CD4-positive, alpha-beta T cell treated with Interleukin-1 beta for 1 hour (primary cell): ENCODE results near the gene KLHDC7B.

Source experiments
- DNase-seq, 2 donors: peaks; one replicate each; pipeline ENCODE4 v3.0.0-alpha.2; 2020 to 2022

The KLHDC7B gene

DNA sequence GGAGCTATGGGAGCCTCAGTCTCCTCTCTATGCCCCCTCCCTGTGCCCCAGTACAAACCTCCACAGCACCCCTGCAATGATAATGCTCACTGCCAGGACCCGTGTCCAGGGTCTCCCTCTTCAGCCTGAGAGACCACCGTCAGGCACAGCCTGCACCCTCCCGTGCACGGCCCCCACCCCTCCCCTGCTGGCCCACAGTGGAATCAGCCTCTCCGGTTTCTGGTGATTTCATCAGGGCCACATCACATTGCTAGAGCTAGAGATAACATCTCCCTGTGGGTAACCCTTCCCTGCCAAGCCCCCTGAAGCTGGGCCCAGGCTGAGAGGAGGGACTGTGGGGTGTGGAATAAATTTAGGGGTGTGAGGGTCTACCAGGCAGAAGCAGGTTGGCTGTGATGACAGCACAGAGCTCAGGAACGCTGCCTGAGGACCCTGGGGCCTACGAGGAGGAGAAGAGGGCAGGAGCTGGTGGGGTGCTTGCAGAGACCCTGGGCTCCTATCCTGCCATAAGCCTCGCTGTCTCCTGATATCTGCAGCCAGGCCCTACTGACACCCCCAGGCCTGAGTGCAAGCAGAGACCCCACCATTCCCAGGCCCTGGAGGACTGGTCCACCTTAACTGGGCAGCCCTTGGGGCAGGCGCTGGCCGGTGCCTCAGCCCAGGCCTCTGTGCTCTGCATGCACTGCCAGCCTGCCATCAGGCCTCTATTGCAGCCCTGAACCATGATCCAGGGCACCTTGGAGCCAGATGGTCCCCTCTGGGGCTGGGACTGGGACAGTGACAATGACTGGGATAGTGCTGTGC is at the start of gene KLHDC7B:
KLHDC7B (plus strand) TSS at position 378 of the 804 bp plus-strand sequence; CDS start at position 723, 345 bp downstream.
- no peak for DNase-seq

DNA sequence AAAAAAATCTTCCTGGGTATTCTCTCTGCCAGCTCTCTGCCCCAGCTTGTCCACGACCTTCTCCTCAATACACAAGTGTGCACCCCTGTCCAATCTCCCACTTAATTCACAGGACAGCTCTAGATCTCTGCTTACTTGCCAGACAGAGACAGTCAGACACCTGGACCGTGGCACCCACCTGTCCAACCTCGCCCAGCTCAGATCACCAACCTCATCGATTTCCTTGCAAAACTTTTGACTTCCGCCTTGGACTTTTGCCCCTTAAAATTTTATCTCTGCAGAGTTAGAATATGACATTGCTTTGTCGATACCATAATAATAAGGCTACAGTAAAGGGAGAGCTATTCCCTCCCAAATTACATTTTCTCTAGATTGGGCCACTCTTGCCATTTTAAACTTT is 48.6 kb upstream of the KLHDC7B start:
- DNase-seq = no peak

DNA sequence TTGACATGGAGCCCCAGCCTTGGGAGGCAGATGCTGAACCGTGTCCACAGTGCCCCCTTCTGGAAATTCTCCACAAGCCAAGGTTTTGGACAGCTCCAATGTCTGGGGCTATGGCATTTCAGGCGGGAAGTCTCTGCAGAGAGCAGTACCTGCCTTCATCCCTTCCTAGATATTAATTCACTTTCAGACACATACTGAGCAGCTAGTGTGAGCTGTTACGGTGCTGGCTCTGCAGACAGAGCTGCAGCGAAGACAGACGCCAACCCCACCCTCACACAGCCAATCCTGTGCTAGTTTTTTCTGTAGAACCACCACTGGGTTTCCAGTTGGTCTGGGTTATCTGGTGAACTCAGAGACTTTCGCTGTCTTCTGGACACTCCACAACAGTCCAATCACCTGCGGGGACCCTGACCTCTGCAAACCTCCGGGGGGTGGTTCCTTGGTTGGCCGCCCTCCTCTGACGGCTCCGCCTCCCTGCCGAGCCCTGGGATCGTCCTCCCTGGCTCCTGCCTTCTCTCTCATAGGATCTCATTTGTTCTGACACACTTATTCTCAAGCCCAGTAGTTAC is 47.3 kb upstream of the KLHDC7B start:
- DNase-seq = peak; percentile 72 to 79

DNA sequence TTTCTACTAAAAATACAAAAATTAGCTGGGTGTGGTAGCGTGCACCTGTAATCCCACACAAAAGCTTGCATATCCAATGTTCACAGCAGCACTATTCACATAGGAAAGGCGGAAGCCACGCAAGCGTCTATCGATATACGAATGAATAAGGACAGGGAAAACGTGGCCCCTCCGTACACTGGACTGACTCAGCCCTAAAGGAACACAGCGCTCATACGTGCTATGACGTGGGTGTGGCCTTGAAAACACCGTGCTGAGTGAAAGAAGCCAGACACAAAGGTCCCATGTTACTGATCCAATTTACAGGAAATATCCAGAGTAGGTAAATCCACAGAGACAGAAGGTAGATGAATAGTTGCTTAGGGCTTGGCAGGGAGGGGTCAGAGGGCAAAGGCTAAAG is 45.2 kb upstream of the KLHDC7B start:
- no peak for DNase-seq

DNA sequence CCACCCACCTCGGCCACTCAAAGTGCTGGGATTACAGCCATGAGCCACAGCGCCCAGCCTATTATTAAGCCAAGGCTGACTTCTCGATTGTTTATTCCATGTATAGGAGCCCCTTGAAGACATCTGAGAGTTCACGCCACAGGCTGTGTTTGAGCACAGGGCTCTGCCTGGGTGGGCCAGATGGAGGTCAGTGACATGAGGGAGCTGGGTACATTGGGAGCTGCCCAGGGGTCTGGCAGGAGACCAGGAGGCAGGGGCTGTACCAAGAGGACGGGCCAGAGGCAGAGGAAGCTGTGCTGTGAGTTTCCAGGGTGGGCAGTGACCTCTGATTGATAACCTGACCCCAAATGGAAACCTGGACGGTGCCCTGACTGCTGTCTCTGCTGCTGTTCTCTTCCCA is 43.6 kb upstream of the KLHDC7B start:
- no peak for DNase-seq

DNA sequence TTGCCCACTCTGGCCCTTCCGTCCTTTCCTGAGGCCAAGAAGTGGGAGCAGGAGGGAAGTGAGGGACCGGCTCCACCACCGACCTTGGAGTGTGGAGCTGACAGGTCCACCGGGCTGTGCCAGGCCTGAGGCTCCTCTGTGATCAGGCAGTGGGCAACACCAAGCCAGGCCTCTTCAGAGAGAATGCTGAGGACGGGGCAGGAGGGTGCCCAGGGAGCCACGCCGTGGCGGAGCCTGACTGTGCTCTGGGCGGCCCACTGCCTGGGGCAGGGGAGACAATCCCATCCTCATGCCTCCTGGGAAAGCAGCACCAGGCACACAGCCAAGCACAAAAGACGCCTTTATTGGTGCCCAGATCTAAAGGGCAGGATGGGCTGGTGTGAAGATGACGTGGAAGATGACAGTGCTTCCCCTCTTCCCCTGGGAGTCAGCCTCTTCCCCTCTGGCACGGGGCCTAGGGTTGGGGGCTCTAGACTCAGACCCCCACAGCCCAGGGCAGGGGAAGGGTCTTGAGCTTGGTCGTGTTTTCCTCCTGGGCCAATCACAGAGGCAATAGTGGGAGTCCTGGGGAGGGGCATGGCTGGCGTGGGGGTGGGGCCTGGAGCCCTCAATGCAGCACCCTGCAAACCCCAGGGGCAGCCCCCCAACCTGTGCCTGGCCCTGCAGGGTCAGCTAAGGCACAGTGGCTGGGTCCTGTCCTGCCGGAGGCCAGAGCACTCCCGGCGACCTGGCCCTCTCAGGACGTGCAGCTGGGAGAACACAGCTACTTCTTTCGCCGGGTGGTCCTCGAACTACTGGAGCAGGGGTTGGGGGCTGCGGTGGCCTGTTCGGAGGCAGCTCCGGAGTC is 42.8 kb upstream of the KLHDC7B start:
- DNase-seq = no peak

DNA sequence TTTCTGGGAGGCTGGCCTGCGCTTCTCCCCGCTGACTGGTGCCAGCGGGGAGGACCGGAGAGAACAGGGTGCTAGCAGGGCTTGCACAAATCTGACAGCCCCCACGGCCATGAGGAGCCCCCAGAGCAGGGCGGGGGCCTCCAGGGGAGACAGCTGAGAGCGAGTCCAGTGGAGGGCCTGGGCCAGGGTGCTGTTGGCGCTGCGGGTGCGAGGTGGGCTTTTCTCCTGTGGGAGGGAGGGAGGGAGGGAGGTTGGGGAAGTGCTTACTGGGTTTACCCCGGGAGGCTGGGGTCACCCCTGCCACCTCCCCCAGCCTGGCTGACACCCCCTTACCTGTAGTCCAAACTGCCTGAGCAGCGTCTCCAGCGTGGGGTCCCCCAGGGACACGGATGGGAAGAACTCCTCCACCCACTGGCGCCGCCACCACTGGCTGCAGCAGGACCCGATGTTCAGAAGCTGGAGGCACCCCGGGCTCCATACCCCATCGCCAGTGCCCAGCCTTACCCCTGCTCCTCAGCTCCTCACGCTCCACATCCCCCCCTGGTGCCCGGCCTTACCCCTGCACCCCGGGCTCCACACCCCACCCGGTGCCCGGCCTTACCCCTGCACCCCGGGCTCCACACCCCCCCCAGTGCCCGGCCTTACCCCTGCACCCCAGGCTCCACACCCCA is 42.1 kb upstream of the KLHDC7B start:
- DNase-seq = no peak

DNA sequence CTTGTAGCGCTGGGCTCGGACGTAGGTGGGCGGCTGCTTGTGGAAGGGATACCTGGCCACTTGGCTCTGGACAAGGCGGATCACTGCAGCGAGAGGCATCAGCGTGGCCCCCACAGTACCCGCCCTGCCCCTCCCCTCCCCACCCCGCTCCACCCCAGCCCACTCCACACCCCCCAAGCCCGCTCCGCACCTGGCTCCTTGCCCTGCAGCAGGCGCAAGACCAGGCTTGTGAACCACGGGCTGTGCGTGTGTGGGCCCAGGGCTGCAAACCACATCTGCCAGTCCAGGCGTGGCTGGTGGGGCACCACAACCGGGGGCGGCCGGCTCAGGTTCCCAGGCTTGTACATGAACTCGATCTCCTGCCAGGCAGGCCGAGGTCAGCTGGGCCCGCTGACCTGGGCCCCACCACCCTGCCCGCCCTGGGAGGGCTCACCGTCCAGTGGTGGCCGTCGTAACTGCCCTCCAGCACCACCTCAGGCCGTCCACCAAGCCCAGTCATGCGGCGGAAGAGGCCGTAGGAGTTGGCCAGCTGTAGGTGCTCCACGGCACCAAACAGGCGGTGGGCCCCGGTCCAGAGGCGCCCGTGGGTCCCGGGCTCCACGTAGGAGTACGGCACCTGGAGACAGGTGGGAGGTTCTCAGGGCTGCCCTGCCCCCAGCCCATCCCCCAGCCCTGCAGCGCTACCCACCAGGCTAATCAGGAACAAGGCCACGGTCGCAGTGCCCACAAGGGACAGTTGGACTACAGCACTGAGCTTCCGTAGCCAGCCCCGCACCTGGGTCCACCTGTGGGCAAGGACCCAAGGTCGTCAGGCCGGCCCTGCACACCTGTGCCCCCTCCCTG is 41.1 kb upstream of the KLHDC7B start:
- no peak for DNase-seq

DNA sequence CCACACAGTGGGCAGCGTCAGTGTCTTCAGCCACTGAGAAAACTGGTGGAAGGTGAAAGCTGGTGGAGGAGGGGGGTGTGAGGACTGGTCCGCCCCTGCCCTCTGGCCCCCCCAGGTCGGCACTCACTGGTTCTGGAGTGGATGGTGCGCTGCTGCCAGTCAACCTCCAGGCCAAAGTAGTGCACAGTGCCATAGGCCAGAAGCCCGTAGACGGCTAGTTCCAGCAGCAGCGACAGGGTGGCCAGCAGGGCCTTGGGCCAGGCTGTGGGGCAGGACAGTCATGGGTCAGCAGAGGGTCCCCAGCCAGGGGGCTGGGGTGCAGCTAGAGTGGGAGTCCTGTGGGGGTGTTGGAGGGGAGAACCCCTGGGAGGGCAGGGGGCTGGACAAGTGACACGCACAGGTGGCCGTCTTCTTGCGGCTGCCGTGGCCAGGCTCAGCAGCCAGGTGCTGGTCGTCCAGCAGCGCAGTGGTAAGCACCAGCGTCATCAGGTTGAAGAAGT is 40.4 kb upstream of the KLHDC7B start:
- no peak for DNase-seq

DNA sequence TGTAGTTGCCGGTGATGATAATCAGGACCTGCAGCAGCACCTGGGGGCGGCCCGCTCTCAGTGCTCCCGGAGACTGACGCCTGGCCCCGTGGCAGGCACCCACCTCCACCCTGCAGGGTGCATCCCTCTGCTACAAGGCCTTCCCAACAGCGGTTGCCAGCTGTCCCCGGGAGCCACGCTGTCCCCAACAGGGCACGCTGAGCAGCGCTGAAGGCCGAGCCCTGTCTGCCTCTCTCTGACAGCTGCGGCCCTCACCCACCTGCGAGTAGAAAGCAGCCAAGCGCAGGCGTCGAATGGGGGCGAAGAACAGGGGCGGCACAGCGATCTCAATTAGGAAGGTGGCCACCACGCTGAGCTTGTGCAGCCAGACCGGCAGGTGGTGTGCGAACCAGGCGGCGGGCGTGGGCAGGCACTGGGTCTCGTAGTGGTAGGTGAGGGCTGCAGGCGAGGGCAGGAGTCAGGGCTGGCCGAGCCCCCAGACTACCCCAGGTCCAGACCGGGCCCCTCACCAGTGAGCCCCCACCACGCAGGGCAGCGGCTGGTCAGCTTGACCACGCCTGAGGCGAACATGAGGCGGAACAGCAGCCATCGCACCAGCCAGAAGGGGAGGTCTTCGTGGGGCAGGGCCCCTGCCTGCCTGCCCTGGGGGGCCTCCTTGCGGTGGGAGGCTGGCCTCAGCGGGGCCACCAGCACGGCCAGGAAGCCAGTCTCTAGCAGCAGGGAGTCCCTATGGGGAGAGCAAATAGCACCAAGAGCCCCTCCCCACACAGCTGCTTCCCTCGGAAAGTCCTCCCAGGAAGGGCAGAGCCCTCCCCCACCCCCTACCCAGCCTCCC is 39.7 kb upstream of the KLHDC7B start:
- no peak for DNase-seq

DNA sequence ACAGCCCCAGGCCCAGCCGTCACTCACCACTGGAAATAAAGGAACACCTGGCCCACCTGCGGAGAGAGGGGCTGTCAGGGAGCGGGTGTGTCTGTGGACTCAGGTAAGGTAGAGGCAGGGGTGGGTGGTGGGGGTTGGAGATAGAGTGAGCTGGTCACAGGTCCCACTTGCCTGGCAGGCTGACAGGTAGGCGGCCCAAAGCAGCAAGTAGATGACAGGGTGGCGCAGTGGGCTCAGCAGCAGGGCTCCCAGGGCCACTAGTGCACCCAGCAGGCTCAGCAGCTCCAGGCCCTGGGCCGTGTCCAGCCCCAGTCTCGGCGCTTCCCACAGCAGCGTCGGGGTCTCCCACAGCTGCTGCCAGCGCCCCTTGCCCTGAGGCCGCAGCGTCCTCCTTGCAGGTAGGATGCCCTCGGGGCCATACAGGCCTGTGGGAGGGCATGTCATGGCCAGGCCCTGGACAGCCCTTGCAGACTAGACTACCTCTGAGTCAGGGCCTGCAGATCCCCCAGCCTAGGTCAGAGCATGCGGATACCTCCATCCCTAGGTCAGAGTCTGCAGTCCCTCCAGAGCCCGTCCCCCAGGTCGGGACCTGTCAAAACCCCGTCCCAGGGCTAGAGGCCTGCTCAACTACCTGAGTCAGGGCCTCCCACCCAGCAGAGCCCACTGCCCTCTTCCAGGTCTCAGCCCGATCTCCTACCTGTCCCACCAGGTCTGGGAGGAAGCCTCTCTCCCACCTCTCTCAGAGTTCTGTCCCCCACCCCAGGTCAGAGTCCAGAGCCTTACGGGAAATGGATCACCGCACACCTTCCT is 38.9 kb upstream of the KLHDC7B start:
- DNase-seq = no peak

DNA sequence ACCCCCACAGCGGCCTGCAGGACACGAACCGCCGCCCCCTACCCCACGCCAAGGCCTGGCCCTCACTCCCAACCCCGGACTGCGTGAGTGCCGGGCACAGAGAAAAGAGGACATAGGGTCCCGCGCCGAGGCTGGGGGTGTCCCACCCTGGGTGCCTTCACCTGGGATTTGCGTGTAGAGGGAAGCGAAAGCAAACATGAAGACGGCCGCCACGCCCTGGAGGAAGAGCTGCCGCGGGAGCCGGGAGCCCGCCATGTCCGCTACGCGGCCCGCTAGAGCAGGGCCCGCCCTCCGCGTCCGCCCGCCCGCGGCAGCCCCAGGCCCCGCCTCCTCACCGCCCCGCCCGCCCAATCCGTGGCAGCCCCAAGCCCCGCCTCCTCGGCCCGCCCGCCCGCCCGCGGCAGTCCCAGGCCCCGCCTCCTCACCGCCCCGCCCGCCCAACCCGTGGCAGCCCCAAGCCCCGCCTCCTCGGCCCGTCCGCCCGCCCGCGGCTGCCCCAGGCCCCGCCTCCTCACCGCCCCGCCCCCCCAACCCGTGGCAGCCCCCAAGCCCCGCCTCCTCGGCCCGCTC is 38.2 kb upstream of the KLHDC7B start, which contains the start of gene LMF2:
LMF2 (minus strand) TSS at position 282 of the 570 bp plus-strand sequence; CDS start at position 255, 27 bp downstream.
- DNase-seq = peak; percentile 93 to 94

DNA sequence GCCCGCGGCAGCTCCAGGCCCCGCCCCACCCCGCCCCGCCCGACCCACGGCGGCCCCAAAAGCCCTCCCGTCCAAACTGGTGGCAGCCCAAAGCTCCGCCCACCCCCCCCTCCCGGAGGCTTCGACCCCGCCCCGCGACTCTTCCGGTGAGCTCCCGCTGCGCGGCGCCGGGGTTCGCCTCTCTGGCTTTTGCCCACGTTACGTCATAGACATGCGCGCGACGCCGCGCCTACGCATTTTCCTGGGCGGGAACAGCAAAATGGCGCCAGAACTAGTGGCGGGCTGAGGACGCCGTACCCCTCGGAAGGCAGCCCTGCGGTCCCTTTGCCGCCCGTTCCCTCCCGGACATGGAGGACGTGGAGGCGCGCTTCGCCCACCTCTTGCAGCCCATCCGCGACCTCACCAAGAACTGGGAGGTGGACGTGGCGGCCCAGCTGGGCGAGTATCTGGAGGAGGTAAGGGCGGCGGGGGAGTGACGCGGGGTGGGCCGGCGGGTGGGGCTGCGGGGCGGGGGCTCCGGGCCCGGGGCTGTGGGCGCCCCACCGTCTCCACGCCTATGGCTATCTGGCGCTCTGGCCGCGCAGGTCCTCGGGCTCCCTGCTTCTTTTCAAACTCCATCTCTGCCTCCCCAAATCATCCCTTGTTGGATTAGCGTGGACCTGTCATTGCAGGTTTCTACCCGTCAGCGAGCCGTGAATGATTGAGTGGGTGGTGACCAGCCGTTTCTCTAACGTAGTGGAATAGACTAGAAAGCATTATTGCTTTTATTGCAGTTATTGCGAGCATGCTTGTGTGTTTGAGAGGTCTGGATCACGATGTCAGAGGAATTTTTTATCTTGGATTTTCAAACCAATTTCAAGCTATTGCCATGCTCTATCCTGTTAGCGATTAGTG is 37.5 kb upstream of the KLHDC7B start, which contains the start of gene NCAPH2:
NCAPH2 (plus strand) TSS at position 234 of the 894 bp plus-strand sequence; CDS start at position 348, 114 bp downstream.
- DNase-seq = peak; percentile 97

DNA sequence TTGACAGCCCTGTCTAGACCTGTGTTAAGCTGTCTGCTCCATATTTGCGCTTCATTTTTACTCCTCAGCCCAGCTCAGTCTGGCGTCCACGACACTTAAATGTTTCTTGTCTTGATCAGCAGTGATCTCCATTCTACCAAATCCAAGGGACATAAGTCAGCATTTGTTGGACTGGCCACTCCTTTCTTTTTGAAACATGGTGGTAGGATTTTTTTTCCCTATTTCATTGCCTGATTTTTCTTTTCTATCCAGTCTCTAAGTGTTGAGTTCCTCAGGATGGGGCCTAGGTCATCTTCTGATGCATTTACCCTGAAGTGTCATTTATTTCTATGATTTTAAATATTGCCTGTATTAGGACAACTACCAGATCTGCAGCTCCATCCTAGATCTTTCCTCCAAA is 36.8 kb upstream of the KLHDC7B start:
- no peak for DNase-seq

DNA sequence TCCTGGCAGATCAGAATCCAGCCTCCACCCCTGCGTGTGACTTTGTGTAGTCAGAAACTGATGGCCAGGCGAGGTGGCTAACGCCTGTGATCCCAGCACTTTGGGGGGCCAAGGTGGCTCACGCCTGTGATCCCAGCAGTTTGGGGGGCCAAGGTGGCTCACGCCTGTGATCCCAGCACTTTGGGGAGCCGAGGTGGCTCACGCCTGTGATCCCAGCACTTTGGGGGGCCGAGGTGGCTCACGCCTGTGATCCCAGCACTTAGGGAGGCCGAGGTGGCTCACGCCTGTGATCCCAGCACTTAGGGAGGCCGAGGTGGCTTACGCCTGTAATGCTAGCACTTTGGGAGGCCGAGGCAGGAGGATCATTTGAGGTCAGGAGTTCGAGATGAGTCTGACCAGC is 32.5 kb upstream of the KLHDC7B start:
- DNase-seq = no peak

DNA sequence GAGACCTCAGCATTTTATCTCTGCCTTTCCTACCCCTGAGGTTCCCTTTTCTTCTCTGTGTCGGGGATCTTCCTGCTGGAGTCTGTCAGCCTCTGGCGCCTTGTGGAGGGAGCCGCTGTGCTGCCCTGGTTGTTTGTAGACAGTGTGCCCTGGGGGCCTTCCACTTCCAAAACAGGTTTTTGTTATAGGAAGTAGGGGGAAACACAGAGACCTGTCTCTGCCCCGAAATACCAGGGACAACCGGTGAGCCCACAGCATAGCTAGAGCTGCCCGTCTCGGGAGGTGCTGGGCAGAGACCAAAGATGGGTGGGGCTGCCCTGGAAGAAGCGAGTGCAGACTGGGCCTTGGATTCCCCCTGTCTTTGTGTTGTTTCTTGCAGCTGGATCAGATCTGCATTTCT is 29.6 kb upstream of the KLHDC7B start:
- DNase-seq = no peak

DNA sequence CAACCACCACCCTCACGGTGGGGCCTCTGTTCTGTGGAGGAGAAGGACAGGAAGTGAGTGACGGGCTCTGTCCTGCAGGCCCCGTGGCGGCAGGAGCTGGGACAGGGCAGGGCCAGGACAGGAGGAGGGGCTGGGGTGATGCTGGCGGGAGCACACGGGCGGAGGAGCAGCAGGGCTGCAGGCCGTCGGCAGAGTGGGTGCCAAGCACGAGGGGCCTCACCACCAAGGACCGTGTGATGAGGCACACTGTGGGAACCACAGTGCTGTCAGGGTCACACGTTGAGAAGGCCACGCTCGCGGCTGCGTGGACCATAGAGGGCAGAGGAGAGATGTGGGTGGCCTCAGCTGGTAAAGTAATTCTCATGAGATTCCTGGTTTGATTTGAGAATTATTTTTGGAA is 28.8 kb upstream of the KLHDC7B start:
- no peak for DNase-seq

DNA sequence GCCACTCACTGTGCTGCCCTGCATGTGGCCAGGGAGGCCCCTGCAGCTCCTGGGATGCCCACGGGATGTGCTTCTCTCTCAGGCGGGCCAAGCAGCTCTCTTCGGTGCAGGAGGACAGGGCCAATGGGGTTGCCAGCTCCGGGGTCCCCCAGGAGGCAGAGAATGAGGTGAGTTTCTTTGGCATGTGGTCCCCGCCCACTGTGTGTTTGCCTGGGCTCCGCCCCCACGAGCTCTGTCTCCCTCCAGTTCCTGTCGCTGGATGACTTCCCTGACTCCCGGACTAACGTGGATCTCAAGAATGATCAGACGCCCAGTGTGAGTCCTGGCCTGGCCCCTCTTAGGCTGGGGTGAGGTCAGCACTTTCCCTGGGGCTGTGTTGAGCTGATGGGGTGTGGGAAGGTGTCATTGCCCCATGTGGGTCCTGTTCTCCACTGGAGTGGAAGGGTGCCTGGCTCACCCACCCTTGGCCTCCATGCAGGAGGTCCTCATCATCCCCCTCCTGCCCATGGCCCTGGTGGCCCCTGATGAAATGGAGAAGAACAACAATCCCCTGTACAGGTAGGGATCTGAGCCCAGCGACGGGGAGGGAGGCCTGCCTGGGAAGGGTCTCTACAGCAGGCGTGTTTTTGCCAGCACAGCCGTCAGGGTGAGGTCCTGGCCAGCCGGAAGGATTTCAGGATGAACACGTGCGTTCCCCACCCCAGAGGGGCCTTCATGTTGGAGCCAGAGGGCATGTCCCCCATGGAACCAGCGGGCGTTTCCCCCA is 28.0 kb upstream of the KLHDC7B start:
- DNase-seq = no peak
